NCI-H2171 (cell line): ENCODE measurements around the gene GPR160.
A peak's percentile ranks its signal among the peaks of the same experiment; 100 is the strongest.
"Not testable (repeated sequence)": the region's sequence is repeated elsewhere in the genome, so short reads cannot be mapped to it uniquely, and the experiment has no call there.

ENCODE experiments used
- DNase-seq: peaks from one replicate; lab custom pipeline; 2025; lab: John Stamatoyannopoulos, UW

GPR160 gene

DNA sequence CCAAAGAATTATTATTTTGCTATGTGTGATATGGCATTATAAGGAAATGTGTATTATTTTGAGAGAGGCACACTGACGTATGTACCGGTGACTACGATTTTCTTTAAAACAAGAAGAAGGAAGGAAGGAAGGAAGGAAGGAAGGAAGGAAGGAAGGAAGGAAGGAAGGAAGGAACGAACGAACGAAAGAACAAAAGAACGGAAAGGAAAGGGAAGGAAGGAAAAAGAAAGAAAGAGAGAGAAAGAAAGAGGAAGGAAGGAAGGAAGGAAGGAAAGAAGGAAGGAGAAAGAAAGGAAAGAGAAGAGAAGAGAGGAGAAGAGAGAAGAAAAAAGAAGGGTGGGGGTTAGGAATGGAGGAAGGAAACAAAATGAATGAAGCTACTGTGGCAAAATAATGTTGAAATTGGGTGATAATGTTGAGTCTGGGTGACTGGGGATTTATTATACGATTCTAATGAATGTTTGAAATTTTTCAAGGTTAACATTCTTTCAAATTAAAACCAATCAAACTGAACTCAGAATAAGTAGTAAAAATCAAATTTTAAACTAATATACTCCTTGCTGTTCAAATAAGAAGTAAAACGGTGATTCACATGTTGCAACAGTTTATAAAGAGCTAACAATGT, 73.5 kb downstream of the GPR160 start:
- no peak for DNase-seq

DNA sequence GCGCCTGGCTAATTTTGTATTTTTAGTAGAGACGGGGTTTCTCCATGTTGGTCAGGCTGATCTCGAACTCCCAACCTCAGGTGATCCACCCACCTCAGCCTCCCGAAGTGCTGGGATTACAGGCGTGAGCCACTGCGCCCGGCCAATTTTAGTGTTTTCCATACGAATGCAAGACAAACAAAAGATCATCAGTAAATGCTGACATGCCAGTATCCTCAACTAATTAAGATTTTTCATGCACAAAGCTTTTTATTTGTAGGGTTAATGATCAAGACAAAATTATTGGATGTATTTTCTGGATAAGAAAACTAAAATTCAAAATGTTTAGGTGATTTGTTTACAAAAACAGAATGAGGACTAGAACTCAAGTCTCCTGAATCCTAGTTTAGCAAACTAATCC, 76.4 kb downstream of the GPR160 start:
- DNase-seq, result not testable (repeated sequence)

- no peak for DNase-seq
Measured at GRCh38 chr3:170117134-170117533, 79.3 kb downstream of the GPR160 start.

GRCh38 chr3:170128259-170128976, 90.6 kb downstream of the GPR160 start:
- DNase-seq, result peak; percentile 1

- DNase-seq, result no peak
Measured at GRCh38 chr3:170128977-170129431, 91.2 kb downstream of the GPR160 start.

DNA sequence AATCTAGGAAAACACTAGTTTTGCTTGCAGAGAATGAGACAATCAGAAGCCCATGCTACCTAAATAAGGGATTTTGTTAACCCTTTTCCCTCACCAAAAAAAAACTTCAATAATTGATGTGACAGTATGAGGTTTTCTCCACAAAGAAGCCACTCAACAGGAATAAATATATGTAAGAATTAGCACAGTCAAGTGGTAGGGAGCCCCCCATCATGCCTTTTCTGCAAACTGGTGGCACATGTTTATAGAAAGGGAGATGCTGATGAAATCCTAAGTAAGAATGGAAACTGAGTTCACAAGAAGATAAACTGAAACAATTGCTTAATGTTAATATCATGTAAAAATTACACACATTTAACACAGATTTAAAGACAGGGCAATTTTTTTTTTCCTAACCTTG, 92.7 kb downstream of the GPR160 start:
- no peak for DNase-seq

DNA sequence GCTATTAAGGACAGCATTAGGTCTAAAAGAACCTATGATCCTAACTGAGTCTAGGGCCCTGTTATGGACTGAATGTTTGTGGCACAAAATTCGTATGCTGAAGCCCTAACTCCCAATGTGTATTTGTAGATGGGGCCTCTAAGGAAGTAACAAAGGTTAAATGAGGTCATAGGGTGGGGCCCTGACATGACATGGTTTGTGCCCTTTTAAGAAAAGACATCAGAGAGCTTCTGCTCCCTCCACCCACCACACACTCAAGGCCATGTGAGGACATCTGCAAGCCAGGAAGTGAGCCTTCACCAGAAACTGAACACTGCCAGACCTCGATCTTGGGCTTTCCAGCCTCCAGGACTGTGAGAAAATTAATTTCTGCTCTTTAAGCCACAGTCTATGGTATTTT, 94.5 kb downstream of the GPR160 start:
- DNase-seq, result no peak
